Measurements from ENCODE around the gene CELA2A.
"Not testable (repeated sequence)": the region's sequence is repeated elsewhere in the genome, so short reads cannot be mapped to it uniquely, and the experiment has no call there.

Gene CELA2A

DNA sequence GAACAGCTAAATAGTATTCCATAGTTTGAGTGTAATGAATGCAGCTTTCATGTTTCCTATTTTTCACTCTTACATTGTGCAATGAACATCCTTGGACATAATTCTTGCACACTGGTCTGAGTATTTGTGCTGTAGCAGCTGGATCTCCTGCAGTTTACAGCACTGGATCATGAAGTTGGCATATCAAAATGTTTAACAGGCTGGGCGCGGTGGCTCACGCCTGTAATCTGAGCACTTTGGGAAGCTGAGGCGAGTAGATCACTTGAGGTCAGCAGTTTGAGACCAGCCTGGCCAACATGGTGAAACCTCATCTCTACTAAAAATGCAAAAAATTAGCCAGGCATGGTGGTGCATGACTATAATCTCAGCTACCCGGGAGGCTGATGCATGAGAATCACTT, 14.5 kb downstream of the CELA2A start:
- DNase-seq: not testable (repeated sequence)

DNA sequence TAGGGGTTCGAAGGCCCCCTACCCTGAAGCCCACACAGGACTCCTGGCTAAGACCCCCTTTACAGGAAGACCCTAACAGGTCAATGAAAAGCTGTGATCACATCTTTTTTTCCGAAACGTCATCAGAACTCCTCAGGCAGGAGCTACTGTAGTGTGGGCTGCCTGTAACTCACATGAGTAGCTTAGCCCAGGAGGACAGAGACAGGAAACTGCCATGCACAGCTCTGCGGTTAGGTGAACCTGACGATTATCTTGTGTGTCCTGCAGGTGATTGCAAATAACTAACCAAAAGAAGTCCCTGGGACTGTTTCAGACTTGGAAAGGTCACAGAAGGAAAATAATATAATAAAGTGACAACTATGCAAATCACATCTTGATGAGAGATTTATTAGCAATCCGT, 15.2 kb downstream of the CELA2A start:
- DNase-seq: not testable (repeated sequence)

DNA sequence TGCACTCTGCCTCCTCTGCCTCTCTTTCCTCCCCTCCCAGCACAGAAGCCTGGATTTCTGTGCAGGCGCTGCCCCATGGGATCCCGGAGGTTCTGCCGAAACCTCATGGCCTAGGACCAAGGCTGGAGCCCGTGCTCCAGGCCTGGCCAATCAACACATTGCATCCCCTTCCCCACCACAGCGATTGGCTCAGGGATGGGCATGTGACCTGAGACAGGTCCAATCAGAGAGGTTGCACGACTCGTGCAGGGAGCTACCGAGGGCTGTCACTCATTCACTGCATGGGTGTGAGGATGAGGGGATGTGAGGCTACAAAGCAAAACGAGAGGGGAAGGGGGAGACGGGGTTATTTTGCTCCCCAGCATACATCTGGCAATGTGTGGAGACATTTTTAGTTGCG, 16.1 kb downstream of the CELA2A start:
- DNase-seq: no peak

DNA sequence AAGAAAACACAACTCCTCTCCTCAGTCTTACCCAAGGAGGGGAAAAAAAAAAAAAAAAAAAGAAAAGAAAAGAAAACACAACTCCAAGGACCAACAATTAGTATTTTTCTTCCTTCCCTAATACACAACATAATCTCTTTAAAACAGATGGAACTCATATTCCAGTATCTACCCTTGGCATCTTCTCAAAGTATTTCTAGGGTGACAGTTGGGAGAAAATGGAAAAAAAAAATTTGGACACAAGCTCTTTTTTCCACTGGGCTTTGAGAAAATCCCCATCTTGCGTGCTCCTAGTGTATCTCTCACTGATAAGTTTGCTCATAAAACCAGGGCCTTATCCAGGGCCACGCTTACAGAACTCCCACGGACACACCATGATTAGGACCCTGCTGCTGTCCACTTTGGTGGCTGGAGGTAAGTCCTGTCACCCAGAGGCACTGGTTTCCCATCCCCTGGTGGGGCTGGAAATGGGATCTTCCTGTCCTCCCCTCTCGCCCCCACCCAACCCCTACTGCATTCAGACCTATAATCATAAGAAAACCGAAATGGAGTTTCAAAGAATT, 19.3 kb downstream of the CELA2A start, which contains the start of gene CELA2B:
TSS of gene CELA2B (plus strand) at position 353 of the 563 bp plus-strand sequence. CDS start at position 375, 22 bp downstream.
- DNase-seq: no peak

DNA sequence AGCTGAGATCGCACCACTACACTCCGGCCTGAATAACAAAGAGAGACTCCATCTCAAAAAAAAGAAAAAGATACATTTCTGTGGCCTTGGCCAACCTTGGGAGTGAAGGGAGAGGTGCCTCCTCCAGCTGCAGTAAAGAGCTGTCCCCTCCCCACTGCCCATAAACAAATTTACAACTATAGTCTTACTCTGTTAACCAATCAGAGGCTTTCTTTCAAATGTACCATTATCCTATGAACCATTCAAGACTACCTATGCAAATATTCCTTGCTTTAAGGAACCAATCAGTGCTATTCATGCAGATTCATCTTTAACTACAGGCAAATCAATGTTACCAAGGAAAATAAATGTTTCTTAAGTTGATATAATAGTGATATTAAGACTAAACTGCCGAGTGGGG, 20.4 kb downstream of the CELA2A start:
- no peak for DNase-seq

DNA sequence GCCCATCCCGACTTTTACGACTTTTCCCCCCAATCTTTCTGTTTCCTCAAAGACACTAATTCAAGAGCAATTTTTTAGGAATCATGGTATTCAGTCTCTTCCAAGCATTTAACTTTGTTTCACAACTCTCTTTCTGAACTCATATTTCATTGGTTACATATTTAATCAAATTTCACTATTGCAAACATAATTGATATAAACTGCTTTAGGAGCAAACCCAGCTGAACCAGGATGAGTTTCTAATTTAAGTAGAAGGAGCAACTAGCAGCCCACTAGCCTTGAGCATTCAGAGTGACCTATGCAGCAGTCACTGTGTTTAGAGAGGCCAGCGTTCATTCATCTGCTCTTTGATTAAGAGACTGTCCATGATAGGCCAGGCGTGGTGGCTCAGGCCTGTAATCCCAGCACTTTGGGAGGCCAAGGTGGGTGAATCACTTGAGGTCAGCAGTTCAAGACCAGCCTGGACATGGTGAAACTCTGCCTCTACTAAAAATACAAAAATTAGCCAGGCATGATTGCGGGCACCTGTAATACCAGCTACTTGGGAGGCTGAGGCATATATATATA, 21.2 kb downstream of the CELA2A start:
- DNase-seq: no peak

DNA sequence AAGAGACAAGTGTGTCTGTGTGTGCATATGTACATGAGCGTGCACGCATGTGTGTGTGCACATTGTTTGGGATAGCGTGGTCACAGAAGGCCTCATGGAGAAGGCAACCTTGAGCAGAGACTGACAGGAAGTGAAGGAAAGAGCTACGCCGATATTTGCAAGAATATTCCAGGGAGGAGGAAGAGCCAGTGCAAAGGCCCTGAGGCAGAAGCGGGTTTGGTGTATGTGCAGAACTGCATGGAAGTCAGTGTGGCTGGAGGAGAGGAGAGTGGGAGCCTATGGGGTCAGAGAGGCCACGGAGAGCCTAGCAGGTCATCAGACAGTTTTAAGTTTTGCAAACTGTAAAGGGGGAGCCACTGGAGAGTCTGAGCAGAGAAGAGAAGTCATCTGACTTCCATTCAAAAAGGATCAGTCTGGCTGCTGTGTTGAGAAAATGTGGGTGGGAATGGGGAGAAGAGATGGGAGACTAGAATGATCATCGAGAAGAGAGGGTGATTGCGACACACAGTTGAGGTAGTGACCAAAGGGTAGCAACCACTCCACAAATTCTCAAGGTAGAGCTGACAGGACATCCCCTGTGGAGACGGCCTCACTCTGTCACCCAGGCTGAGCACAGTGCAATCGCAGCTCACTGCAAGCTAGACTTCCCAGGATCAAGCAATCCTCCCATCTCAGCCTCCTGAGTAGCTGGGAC, 23.3 kb downstream of the CELA2A start:
- DNase-seq: no peak

DNA sequence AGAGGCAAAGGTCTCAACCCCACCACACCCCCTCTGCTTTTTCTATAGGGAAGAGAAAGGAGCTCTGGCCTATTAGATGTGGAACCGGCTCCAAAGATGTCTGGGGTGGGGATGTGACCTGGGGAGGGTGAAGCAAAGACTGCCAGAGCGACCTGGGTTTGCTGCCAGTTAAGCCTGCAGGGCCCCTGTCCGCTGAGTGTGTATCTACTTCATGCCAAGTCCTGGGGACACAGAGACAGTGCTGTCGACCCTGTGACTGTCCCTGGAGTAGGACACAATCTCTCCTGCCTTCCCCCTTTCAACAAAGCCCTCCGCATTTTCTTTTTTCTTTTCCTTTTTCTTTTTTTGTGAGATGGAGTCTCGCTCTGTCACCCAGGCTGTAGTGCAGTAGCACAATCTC, 25.9 kb downstream of the CELA2A start:
- not testable (repeated sequence) for DNase-seq

DNA sequence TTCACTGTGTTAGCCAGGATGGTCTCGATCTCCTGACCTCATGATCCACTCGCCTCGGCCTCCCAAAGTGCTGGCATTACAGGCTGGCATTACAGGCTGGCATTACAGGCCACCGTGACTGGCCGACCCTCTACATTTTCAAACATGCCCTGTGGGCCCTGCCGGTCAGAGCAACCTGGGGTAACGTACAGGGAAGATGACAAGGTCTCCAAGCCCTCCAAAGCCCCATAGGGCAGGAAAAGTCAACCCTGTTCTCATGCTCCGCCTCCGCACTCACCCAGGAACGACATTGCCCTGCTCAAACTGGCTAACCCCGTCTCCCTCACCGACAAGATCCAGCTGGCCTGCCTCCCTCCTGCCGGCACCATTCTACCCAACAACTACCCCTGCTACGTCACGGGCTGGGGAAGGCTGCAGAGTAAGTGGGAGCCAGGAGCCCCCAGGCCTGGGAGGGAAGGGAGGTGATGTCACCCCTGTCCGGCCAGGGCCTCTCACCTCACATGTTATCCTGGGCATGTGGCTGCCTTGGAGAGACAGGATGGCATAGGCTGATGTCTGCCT, 26.5 kb downstream of the CELA2A start:
- DNase-seq: not testable (repeated sequence)

DNA sequence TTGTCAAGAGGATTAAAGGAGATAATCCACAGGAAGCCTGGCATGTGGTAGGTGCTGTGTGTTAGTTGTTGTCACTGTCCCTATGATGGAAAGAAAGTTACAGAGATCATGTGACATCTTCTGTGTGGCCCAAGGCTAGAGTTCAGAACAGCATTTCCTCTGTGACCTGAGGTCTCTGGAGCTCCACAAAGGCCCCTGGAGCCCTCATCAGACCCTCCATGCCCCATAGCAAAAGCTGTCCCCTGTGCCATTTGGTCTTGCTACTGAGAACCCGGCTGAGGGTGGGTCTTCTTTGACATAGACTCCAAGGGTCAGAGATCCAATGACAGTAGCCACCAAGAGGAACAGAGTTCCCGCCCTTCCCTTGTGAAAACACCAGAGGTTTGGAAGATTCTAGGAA, 27.4 kb downstream of the CELA2A start:
- DNase-seq: no peak

DNA sequence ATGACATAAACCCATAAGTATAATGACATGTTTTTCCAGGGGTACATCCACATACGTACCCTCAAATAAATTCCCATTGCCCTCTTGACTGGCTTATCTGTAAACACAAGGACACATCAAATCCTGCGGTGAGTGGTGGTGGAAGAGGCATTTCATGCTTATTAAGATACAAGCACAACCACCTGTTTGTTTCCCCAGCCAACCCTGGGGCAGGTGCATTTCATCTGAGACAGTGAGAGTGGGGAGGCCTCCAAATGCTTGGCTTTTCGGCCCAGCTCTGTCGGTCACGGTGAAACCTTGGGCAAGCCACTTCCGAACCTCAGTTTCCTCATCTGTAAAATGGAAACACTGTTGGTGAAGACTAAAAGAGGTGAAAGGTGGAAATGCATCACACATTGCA, 27.9 kb downstream of the CELA2A start:
- not testable (repeated sequence) for DNase-seq

DNA sequence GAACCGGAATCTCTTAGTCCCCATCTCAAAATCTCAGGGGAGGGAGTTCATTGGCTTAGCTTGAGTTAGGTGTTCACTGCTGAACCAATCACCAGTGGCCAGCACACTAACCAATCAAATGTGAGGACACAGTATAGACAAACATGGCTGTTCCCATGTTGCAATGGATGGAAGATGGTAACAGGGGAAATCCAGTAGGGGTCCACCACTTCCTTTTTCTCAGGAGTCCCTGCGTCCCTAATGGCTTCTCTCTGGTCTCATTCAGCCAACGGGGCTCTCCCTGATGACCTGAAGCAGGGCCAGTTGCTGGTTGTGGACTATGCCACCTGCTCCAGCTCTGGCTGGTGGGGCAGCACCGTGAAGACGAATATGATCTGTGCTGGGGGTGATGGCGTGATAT, 29.1 kb downstream of the CELA2A start:
- no peak for DNase-seq

DNA sequence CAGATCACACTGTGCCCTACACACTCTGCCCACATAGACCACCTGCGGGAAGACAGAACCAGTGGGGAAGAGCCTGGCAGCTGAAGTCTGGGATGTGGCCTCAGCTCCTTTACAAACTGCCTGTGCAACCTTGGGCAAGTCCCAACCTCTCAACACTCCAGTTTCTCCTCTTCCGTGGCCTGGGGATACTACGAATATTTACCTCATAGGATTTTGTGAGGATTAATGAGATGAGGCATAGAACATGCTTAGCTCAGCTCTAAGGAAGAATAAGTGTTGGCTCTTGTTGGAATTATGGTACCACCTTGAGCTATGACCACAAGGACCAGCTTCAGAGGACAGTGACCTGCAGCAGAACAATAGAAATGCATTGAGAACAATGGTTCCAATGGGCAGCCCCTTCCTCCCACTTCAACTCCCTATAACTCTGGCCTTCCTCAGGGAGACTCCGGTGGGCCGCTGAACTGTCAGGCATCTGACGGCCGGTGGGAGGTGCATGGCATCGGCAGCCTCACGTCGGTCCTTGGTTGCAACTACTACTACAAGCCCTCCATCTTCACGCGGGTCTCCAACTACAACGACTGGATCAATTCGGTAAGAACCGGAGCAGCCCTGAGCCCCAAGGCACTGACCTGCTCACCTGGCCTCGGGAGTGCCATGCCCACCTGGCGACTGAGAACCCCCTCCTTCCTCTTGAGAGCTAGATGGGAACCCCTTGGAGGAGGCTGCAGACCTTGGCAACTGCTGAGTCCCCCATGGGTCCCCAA, 30.5 kb downstream of the CELA2A start:
- not testable (repeated sequence) for DNase-seq

DNA sequence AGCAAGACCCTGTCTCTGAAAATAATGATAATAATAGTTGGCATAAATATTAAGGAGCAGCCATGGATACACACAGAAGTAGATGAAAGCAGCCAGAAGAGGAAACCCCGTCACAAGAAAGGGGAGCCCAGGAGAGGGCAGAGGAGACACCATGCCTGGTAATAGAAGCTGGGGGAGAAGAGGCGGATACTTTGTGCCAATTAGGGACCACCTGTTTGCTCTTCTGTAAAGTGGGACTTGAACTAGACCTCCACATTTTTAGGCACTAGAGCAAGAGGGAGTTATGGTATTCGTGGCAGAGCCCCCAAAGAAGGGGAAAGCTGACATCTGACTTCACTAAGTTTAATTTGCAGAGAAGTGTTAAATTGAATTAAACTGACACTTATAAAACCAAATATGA, 31.8 kb downstream of the CELA2A start:
- no peak for DNase-seq

DNA sequence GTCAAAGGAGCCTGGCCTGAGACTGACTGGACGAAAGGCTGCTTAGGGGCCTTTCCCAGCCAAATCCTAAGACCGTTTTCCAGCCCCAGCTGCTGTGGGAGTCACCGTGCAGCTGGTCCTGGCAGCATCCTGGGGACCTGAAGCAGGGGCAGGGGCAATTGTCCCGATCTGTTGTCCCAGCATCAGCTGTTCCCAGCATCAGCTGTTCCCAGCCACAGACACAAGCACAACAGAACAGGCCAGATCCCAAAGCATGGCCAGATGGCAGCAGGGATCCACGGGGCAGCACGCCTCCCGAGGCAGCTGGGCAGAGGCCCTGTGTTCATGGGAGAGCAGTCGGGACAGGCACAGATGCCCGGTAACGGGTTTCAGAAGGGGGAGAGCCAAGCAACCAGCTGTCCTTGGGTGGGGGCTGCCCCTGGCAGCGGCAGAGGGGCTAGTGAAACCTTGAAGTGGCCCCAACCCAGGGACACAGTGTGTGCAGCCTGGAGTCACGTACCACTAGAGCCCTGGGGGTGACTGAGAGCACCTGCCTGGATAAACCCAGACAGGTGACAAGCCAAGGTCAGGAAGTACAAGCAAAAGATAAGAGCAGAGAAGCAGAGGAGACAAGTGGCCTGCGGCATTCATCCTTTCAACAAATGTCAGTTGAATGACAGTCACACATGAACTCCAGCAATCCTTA, 32.7 kb downstream of the CELA2A start:
- DNase-seq: no peak

DNA sequence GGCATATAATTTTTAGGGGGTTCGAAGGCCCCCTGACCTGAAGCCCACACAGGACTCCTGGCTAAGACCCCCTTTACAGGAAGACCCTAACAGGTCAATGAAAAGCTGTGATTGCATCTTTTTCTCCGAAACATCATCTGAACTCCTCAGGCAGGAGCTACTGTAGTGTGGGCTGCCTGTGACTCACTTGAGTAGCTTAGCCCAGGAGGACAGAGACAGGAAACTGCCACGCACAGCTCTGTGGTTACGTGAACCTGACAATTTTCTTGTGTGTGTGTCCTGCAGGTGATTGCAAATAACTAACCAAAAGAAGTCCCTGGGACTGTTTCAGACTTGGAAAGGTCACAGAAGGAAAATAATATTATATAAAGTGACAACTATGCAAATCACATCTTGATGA, 34.5 kb downstream of the CELA2A start:
- DNase-seq: peak; percentile 52

DNA sequence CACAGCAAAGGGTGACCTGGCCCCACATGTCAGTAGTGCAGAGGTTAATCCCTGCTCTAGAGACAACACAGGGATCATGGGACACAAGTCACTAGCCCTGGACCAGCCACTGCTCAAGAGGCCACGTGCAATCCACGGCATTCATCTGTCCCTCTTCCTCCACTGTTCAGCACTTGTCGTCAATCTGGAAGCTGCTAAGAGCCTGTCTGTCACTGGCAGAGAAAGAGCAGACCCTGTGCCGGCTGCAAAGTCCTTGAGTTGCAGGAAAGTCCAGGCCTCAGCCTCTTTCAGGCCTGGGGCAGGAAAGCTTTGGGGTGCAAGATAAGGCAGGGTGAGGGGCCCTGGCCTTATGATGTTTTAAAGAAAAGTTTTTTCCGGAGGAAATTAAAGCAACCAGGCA, 36.1 kb downstream of the CELA2A start:
- no peak for DNase-seq

DNA sequence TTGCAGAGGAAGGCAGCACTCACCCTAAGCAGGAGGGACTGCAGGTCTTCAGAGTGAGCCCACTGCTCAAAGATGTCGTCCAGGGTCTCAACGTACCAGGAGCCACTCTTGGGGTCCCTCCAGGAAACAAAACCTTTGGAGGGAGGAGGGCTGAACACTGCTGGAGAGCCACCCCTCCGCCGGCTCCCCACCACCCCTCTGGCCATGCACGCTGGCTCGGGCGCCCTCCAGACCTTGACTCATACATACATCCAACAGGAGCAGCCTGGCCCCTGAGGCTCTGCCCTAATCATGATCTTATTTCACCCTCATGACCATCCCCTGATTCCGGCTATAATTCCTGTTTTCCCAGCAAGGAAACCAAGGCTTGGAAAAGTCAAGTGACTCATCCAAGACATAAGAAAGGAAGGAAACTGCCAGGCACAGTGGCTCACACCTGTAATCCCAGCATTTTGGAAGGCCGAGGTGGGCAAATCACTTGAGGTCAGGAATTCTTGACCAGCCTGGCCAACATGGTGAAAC, 37.4 kb downstream of the CELA2A start:
- no peak for DNase-seq

DNA sequence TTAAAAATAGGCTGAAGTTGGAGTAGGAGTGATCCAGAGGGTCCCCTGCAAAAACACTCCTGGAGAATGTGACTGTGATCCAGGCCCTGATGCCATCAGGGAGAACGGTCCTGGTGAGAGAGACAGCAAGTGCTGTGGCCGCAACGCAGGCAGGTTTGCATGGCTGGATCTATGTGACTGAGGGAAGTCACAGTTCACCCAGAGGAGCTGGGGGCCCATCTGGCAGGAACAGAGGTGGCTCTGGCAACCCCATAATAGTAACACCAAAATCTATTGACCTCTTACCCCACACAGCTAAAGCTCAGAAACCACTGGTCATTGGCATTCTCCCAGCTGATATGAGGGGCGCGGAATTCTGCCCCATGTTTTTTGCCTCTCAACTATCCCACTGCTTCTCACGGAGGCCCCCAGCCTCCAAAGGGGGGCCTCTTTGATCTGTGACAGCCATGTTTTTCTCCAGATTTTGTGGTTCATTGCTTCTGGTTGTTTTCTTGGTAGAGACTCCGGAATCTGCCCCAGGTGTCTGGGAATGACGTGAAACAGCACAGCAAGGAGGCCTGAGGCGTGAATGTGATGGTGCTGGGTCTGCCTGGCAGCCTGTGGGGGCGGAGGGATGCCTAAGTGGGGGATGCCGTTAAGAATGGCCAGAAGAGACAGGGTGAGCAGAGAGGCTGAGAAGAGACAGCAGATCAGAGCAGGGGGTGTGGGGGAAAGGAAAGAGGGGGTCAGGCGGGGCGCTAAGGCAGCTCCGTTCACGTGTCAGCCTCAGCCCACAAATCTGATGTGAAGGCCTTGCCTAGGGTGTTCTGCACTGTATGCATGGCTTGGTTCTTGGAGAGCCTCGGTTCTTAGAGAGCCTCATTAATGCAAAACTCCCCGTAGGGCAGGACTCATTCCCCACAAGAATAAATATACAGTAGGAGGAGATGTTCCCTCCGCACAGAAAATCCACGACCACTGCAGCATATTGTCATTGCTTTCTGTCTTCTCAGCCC, 43.9 kb downstream of the CELA2A start:
- DNase-seq: no peak

DNA sequence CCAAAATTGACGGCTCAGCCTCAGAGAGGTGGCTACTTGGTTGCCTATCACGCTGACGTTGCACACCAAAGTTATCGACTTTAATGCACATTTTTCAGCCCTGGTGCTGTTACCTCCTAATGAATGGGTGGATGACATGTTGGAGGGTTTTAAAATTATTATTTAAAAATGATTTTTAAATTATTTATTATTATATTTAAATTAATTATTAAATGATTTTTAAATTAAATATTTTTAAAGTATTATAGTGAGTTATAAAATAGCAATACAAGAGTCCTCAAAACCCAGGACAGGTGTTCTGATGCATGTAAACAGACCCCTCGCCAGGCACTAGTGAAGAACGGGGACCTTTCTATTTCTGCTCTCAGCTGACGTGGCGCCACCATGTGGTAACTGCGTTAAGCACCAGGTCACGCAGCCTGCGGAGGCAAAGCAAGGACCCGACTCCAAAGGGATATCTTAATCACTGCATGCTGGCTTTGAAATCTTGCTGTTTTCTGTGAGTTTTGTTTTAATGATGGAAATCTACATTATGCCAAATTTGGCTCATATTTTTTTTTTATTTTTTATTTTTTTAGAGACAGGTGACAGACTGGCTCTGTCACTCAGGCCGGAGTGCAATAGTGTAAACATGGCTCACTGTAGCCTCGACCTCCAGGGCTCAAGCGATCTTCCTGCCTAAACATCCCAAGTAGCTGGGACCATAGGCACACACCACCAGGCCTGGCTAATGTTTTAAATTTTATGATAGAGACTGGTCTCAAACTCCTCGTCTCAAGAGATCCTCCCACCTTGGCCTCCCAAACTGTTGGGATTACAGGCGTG, 44.9 kb downstream of the CELA2A start:
- peak; percentile 64 for DNase-seq

All from activated CD4-positive, alpha-beta T cell treated with anti-CD3 and anti-CD28 coated beads, Interleukin-10, Interleukin-2, amounts not matched to agents 100 ng/mL and 50 ng/mL, durations not matched to agents 16 hours and 8 hours (primary cell).